NCI-H226 (cell line): ENCODE results near the gene SLC35F3.
"Not testable (repeated sequence)": the region's sequence is repeated elsewhere in the genome, so short reads cannot be mapped to it uniquely, and the experiment has no call there.

Source experiments
- DNase-seq: peaks from one replicate; pipeline ENCODE4 v3.0.0-alpha.2; 2015

Gene SLC35F3

DNA sequence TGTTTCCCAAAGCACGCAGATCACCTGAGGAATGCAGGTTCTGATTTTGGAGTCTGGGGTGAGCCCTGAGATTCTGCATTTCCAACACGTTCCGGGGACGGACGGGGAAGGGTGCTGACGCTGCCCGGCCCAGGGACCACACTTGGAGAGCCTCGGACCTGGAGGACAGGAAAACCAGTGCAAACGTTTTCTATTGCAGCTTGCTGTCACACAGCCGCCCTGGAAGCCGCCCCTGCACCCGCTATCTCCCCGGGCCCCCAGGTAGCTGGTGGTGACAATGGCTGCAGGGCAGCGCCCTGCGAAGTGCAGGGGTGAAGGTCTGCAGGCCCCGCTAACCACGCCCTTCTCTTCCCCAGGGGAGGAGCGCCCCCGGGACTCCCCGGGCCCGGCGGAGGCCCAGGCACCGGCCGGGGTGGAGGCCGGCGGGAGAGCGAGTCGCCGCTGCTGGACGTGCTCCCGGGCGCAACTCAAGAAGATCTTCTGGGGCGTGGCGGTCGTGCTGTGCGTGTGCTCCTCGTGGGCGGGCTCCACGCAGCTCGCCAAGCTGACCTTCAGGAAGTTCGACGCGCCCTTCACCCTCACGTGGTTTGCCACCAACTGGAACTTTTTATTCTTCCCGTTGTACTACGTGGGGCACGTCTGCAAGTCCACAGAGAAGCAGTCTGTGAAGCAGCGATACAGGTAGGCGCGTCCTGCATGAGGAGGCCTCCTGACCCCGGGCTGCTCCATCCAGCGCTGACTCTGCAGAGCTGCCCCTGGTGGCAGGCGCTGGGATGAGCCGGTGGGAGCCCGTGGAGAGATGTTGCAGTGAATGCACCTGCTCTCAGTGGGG is 326.8 kb downstream of the SLC35F3 start:
- DNase-seq, result no peak

GRCh38 chr1:234231893-234232276 is 327.4 kb downstream of the SLC35F3 start:
- no peak for DNase-seq

- DNase-seq, result no peak
These were observed 329.7 kb downstream of the SLC35F3 start for GRCh38 chr1:234234199-234234598.

DNA sequence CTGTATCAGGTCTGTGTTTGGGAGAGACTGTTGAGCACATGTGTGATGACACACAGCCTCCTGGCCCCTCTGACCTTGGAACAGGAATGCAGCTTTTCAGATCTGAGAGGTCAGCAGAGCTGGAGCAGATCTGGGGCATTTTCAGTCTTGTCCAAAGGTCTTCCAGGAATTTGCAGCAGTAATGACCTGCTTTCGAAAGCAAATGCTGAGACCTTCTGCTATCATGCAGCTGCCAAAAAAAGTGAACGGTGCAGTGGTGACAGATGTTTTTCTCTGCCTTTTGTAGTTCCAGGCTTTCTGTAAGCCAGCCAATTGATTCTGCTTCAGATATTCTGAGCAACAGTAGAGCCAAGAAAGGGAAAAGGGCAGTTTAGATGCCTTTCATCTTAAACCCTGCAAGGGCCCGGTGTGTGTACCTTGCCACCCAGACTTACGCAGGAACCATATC is 331.0 kb downstream of the SLC35F3 start:
- DNase-seq, result no peak

DNA sequence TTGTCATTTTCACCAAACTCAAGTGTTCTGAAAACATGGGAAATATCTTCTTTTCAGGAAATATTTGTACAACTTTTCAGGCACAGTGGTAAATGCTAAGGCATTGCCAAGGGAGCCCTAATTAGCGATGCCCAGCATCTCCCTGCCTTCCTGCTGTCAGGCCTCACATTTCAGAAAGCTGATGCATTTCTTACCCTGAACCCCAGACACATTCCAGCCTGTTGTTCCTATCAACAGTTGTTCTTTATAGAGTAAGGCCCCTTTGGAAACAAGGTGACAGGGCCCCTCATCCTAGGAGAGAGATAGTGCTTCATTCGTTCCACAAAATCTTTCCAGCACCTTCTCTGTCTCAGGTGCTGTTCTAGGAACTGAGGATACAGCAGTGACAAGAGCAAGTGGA is 332.9 kb downstream of the SLC35F3 start:
- DNase-seq, result no peak

DNA sequence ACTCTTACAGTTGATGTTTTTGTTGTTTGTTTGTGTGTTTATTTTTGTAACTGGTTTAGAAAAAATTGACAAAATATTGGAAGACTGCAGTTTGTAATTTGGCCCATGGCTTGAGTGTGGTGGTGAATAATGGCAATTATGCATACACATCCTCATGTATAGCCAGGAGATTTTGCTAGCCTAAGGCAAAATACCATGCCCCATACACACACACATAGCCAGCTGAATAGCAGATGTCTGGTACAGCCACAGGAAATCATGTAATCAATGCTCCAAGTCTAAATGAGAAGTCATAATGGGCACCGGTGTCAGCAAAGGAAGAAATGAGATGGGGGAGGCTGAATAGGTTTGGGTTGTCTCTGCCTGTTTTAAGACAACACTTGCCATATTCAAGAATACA is 333.6 kb downstream of the SLC35F3 start:
- no peak for DNase-seq

DNA sequence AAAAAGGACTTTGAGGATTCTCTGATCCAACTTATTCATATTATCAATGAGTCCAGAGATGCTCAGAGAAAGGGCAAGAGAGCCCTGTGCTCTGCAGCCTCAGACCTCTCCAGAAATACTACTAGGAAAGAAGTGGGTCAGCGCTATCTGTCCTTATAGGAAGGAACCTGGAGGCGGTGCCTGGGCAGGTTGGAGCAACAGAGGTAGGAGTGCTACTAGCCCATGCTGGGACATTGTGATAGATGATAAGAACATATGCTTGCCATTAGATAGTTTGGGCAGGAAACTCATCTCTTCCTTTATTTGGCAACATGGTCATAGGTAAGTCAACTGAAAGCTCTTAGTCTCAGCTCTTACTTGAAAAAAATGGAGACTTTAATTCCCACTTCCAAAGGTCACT is 335.0 kb downstream of the SLC35F3 start:
- DNase-seq, result no peak

DNA sequence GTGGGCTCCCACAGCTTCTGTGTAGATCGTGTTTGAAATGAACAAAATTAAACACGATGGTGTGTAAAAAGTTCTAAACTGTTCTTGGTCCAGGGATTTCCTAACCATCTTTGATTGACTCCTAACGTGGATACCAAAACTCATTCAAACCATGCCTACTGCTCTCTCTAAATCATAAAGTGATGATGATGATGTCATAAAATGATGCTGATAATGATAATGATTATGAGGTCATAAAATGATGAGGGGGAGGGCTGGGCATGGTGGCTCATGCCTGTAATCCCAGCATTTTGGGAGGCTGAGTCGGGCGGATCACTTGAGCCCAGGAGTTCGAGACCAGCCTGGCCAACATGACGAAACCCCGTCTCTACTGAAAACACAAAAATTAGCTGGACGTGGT is 335.5 kb downstream of the SLC35F3 start:
- DNase-seq, result no peak

- DNase-seq, result no peak
These were observed 336.2 kb downstream of the SLC35F3 start for GRCh38 chr1:234240680-234241079.

DNA sequence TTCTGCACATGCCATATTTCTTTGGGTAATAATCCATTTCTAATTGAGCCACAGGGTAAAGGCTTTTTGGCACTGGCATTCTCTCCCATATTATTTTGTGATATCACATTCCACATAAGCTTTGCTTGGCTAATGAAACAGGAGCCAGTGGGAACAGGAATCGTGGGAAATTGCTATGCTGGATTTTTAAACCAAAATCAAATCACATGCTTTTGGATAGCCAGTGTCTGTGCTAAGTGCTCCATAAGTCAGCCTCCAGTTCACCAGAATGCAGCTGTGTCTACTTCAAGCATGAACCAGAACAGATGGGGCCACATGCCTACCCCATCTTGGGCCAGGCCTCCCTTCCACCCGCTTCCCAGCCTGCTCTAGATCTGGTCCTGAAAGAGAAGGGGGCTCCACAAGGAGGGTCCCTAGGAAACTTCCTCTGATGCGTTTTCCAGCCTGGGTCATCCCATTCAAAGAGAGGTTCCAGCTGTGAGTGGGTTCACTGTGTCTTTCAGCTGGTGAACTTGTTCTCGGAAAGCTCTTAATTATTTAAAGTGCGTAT is 337.5 kb downstream of the SLC35F3 start:
- no peak for DNase-seq

- no peak for DNase-seq
These were observed 339.2 kb downstream of the SLC35F3 start for GRCh38 chr1:234243521-234244260.

- DNase-seq, result no peak
These were observed 340.0 kb downstream of the SLC35F3 start for GRCh38 chr1:234244482-234244881.

DNA sequence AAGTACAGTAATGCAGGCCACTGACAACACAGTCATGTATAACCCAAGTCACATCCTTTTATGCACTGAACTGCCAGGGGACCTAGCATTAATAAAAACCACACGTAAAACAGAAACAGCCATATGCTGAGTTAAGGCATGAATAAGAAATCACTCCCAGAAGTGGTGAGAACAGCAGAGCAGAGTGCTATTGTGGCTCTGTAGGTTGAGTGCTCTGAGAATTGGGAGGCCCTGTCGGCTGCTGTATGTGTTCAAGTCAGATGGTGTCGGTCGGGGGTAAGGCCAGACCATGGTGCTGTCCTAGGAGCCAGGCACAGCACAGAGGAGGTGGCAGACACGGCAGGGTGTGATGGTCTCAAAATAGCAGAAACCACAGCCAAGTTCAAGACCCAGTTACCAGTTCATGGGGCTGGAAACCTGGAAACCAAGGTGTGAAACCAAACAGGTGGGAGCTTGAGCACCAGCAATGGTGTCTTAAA is 342.2 kb downstream of the SLC35F3 start:
- no peak for DNase-seq

DNA sequence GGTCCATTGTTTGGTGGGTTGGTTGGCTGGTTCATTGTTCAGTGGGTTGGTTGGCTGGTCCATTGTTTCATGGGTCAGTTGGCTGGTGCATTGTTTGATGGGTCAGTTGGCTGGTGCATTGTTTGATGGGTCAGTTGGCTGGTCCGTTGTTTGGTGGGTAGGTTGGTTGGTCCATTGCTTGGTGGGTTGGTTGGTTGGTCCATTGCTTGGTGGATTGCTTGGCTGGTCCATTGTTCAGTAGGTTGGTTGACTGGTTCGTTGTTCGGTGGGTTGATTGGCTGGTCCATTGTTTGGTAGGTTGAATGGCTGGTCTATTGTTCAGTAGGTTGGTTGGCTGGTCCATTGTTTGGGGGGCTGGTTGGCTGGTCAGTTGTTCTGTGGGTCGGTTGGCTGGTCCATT is 343.3 kb downstream of the SLC35F3 start:
- DNase-seq, result not testable (repeated sequence)

DNA sequence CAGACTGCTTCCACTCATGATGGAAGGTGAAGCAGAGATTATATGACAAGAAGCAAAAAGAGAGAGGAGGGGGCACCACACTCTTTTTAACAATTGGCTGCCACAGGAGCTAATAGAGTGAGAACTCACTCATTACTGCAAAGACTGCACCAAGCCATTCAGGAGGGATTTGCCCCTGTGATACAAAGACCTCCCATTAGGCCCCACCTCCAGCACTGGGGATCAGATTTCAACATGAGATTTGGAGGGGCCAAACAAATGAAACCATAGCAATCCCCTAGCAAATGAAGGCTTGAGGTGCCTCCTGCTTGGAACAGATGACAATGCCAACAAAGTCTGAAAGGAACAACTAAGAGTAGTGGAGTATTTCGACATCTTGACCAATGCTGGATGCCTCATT is 346.3 kb downstream of the SLC35F3 start:
- DNase-seq, result no peak

DNA sequence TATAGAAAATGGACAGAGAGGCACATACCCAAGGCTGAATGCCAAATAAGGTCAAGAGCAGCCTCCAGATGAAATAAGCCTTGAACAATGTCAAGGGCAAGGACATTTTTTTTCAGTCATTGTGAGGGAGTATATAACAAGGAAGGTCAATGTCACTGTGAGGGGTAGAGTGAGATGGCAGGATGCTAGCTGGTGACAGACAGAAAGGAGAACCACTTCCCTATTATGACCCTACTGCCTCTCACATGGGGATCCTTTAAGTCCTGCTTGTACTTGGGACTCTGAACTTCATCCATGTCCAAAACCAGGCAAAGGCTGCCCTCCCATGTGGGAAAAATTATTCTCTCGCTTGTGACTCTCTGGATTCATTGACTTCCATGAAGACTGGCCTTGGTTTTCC is 349.3 kb downstream of the SLC35F3 start:
- DNase-seq, result no peak

GRCh38 chr1:234256359-234256758 is 351.9 kb downstream of the SLC35F3 start:
- peak; percentile 57 for DNase-seq

- DNase-seq, result no peak
These were observed 353.6 kb downstream of the SLC35F3 start for GRCh38 chr1:234258071-234258470.

- peak; percentile 37 for DNase-seq
These were observed 356.1 kb downstream of the SLC35F3 start for GRCh38 chr1:234260578-234260977.

GRCh38 chr1:234261545-234261944 is 357.1 kb downstream of the SLC35F3 start:
- DNase-seq, result no peak

DNA sequence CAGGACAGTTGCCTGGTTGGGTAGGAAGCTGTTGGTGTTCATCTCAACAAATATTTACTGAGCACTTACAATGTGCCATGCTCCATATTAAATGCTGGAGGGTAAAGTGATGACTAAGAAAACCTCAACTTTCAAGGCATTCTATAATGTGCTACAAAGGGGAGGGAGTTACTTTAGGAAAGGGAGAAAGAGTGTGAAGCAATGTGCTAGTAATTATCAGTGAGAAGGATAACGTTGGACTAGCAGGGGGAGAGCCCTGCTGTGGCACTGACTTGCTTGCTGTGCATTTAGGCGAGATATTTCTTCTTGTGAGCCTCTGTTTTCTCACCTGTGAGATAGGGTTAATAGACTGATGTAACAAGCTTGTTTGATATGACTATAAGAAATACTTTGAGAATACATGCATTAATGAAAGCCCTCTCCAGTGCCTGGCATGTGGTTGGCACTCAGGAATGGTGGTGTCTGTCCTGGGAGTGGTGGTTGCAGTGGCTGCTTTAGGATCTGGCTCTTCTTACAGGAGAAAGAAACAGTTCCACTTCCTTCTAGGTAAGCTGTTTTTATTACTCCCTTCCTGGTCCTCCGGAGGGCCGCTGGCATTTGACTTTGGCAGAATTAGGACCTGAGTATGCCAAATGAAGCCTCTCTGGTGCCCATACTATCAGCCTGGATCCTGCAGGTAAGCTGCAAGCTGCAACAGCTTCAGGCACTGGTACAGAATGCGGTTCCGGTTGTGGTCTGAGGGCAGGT is 357.7 kb downstream of the SLC35F3 start:
- DNase-seq, result peak; percentile 7

DNA sequence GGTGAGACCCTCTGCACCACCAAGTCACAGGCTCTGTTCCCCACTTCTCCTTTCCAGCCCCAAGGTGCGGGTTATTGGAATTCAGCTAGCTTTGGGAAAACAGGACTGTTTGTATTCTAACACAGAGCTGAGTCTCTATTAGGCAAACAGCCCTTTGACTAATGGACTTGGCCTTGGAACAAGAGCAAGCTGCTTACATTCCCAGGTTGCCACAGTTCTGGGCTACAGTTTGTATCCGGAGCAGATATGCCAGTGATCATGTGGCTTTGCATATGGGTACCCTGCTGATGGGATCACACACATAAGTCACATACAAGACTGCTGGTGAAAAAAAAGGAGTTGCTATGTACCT is 358.3 kb downstream of the SLC35F3 start:
- no peak for DNase-seq

- no peak for DNase-seq
These were observed 360.4 kb downstream of the SLC35F3 start for GRCh38 chr1:234264832-234265231.
